HepG2 (cell line): ENCODE measurements around the gene RSAD2. TPM values are rescaled to one million over a fixed set of nuclear protein-coding genes. Genes with fewer than 3 reads are reported as not detected.

Experiments used
- ATAC-seq: fragments of 200-7000 bp; cut with Tn5 transposase; 3 replicates; pipeline ENCODE4 v1.9.1; 2020; ENCODE audit warnings: mild to moderate bottlenecking, moderate library complexity
- BruUV-seq: library from RNA; stranded (reverse); fragments of 400-500 nt; replicated peaks from 2 replicates; lab custom pipeline; 2021; lab: Mats Ljungman, UMichigan
- CTCF ChIA-PET: fragments of 300-600 bp; formaldehyde crosslinking; extraction: SDS; loops from one replicate; lab custom pipeline; 2021; ENCODE audit warnings: low total read pairs, inconsistent platforms, low intra/inter-chr PET ratio; lab: Yijun Ruan, JAX
- POLR2A ChIA-PET: fragments of 350-600 bp; sonication (Branson Sonifier 250); formaldehyde crosslinking; loops from one replicate; lab custom pipeline; 2020; ENCODE audit warnings: antibody characterized with exemption, inconsistent platforms; lab: Yijun Ruan, JAX
- DNase-seq: peaks from one replicate; pipeline ENCODE4 v3.0.0-alpha.2; 2015; ENCODE audit warnings: low spot score
- FAIRE-seq: peaks from 3 replicates; lab custom pipeline; 2011; peaks lifted over from hg19 to GRCh38; lab: Jason Lieb, UNC
- H2AFZ ChIP-seq: one replicate; pipeline ENCODE4 v1.6.1; 2011; ENCODE audit warnings: low read length, inconsistent platforms
- H3K27ac ChIP-seq: fragments of 300-600 bp; 3 replicates; pipeline ENCODE4 v1.8.0; 2011; ENCODE audit warnings: mixed run types, mild to moderate bottlenecking, mixed read lengths, low read length, inconsistent platforms; ENCODE audit not compliant: insufficient read depth; ENCODE audit errors: extremely low read length
- H3K27me3 ChIP-seq, 2 experiments: fragments of 200-600 bp in 1 of 2; 2 replicates in 1 of 2; 3 replicates in 1 of 2; pipeline versions ENCODE4 v1.6.0 to v1.8.0; 2011; ENCODE audit warnings: low read length in 2 of 2, mild to moderate bottlenecking in 2 of 2, moderate library complexity in 2 of 2, inconsistent platforms in 1 of 2; ENCODE audit not compliant: insufficient read depth in 2 of 2, control insufficient read depth in 1 of 2
- H3K36me3 ChIP-seq, 2 experiments: fragments of 200-600 bp in 1 of 2; replicated peaks in 1 of 2; 2 replicates in 1 of 2; 3 replicates in 1 of 2; pipeline versions ENCODE4 v1.5.1 to v1.8.0; 2011; ENCODE audit warnings: low read length in 2 of 2, inconsistent platforms in 1 of 2; ENCODE audit not compliant: insufficient read depth in 2 of 2, control insufficient read depth in 1 of 2
- H3K4me1 ChIP-seq: 2 replicates; pipeline ENCODE4 v1.5.1; 2012; ENCODE audit warnings: low read length, inconsistent platforms; ENCODE audit not compliant: insufficient read depth
- H3K4me2 ChIP-seq: 2 replicates; pipeline ENCODE4 v1.6.0; 2011; ENCODE audit warnings: low read depth, low read length, inconsistent platforms
- H3K4me3 ChIP-seq, 3 experiments: fragments of 200-600 bp in 1 of 3; sonication (generic), shearing (Covaris generic) in 1 of 3; replicated peaks in 1 of 3; 2 replicates each; pipeline ENCODE4 v1.5.1; 2011 to 2016; ENCODE audit warnings: low read length in 3 of 3, inconsistent platforms in 2 of 3, low read depth in 2 of 3, mild to moderate bottlenecking in 2 of 3, control low read depth in 1 of 3, mixed read lengths in 1 of 3; ENCODE audit not compliant: insufficient read depth in 1 of 3
- H3K79me2 ChIP-seq: one replicate; pipeline ENCODE4 v1.6.1; 2011; ENCODE audit warnings: low read length, inconsistent platforms; ENCODE audit not compliant: insufficient read depth
- H3K9ac ChIP-seq: 2 replicates; pipeline ENCODE4 v1.6.0; 2011; ENCODE audit warnings: mild to moderate bottlenecking, low read depth, low read length, inconsistent platforms; ENCODE audit not compliant: insufficient read depth
- H3K9me3 ChIP-seq: 2 replicates; pipeline ENCODE4 v1.5.1; 2012; ENCODE audit warnings: mild to moderate bottlenecking, low read length
- H4K20me1 ChIP-seq: 2 replicates; pipeline ENCODE4 v1.6.0; 2011; ENCODE audit warnings: inconsistent platforms, mild to moderate bottlenecking, low read length, moderate library complexity; ENCODE audit not compliant: insufficient read depth
- ARNT ChIP-seq: fragments of 450-650 bp; IDR thresholded peaks from 2 replicates; pipeline ENCODE4 v1.6.1; 2017
- GABPA ChIP-seq, 2 experiments: IDR thresholded peaks; 2 replicates each; pipeline ENCODE4 v1.6.1; 2011 to 2016; ENCODE audit warnings: low read depth in 2 of 2, low read length in 1 of 2, missing biosample characterization in 1 of 2, missing genetic modification characterization in 1 of 2
- NFKB2 ChIP-seq: sonication (generic); formaldehyde crosslinking; IDR thresholded peaks from 2 replicates; pipeline ENCODE4 v1.4.0; 2020; ENCODE audit warnings: missing genetic modification reagents, borderline replicate concordance
- RFXAP ChIP-seq: sonication (generic); formaldehyde crosslinking; IDR thresholded peaks from 2 replicates; pipeline ENCODE4 v1.4.0; 2020; ENCODE audit warnings: missing genetic modification reagents, borderline replicate concordance
- SMAD3 ChIP-seq: sonication (generic); formaldehyde crosslinking; IDR thresholded peaks from 2 replicates; pipeline ENCODE4 v1.4.0; 2020; ENCODE audit warnings: missing genetic modification reagents
- SNAPC4 ChIP-seq: sonication (generic); formaldehyde crosslinking; IDR thresholded peaks from 2 replicates; pipeline ENCODE4 v1.4.0; 2020; ENCODE audit warnings: mild to moderate bottlenecking, missing genetic modification reagents
- SRSF9 ChIP-seq: fragments of 200-400 bp; formaldehyde crosslinking; IDR thresholded peaks from 2 replicates; pipeline ENCODE4 v1.6.1; 2018; ENCODE audit warnings: borderline replicate concordance, mild to moderate bottlenecking, low read depth, low read length; ENCODE audit not compliant: insufficient read depth, poor library complexity, severe bottlenecking
- ZBTB44 ChIP-seq: sonication (generic); formaldehyde crosslinking; IDR thresholded peaks from 2 replicates; pipeline ENCODE4 v1.4.0; 2020; ENCODE audit warnings: missing genetic modification reagents
- ZMYM4 ChIP-seq: sonication (generic); formaldehyde crosslinking; IDR thresholded peaks from 2 replicates; pipeline ENCODE4 v1.8.1; 2023; ENCODE audit warnings: mild to moderate bottlenecking, missing genetic modification reagents
- ZNF263 ChIP-seq: sonication (generic); formaldehyde crosslinking; IDR thresholded peaks from 2 replicates; pipeline ENCODE4 v1.4.0; 2020; ENCODE audit warnings: missing genetic modification reagents
- ZNF7 ChIP-seq: IDR thresholded peaks from 2 replicates; pipeline ENCODE4 v1.6.1; 2016; ENCODE audit warnings: missing biosample characterization, missing genetic modification reagents
- ZSCAN21 ChIP-seq: sonication (generic); formaldehyde crosslinking; IDR thresholded peaks from 2 replicates; pipeline ENCODE4 v1.8.0; 2022; ENCODE audit warnings: mild to moderate bottlenecking, missing genetic modification reagents, moderate library complexity, borderline replicate concordance
- WGBS: methylation state at CpG from one replicate; pipeline ENCODE4 v1.1.6; 2017; ENCODE audit warnings: low lambda C conversion rate; 5-methylcytosine and 5-hydroxymethylcytosine counted together
- in situ Hi-C: cut with HindIII; loops from 2 replicates; pipeline ENCODE4 v1.10.0; 2017; ENCODE audit warnings: low pct_unique_long_range_greater_than_20kb; ENCODE audit not compliant: extremely low pct_ligation_motif_present
- intact Hi-C: fragments of 100-400 bp; cut with micrococcal nuclease; formaldehyde crosslinking; loops from one replicate; pipeline ENCODE4 v1.10.0; 2022; ENCODE audit not compliant: unreplicated experiment
- polyA plus RNA-seq, 8 experiments: library from polyadenylated mRNA; depleted of rRNA in 3 of 8; stranded (reverse) in 7 of 8; unstranded in 1 of 8; fragments of >200 nt; fragmentation: Illumina TruSeq in 4 of 8; extraction: Trizol in 4 of 8; gene quantifications; 2 replicates each; pipeline versions ENCODE4 v1.2.1 to v1.2.3, GENCODE V29; 2011 to 2016; ENCODE audit warnings: low read depth in 4 of 8, missing spikeins in 1 of 8, mixed read lengths in 1 of 8; ENCODE audit not compliant: insufficient read depth in 1 of 8
- total RNA-seq, 5 experiments: library from RNA; depleted of rRNA; stranded (reverse); fragments of >200 nt; fragmentation: Illumina TruSeq; extraction: Trizol; gene quantifications; 2 replicates each; pipeline ENCODE4 v1.2.3, GENCODE V29; 2016; ENCODE audit warnings: low read depth in 1 of 5

The RSAD2 gene
- total and polyA plus RNA-seq, 2 of the 13 experiments (the other 11 are each of a cell fraction or from before 2014, with no cell fraction given): 0.11 TPM; not detected in 1

- in situ Hi-C loops: no loop called here
- Histone ChIP-seq H3K27me3 (no peaks in the 10 kb centered on the region), H3K4me1 (no peaks in the 10 kb centered on the region)
- 0 out of 2 replicates have a peak, but pooled peaks have one; percentile 40 for TF ChIP-seq ZNF263 (CRISPR knock-in tag)
- TF ChIP-seq SNAPC4 (CRISPR knock-in tag): no peak
- TF ChIP-seq, all 625 proteins: peak for 1
- FAIRE-seq (no peak), DNase-seq (no peak), ATAC-seq (no peak)
- H3K4me2 ChIP-seq: no peak overlapping the region
- 98% methylated on average over 8 of the region's 8 CpGs for WGBS
- H3K9ac ChIP-seq: no peak overlapping the region
- H4K20me1 ChIP-seq: no peaks in the 10 kb centered on the region
- no TSS peak for BruUV-seq
- ChIA-PET POLR2A (no interaction called here), CTCF (no interaction called here)
- no peak overlapping the region for H2AFZ ChIP-seq
- no peak overlapping the region for H3K27ac ChIP-seq
- intact Hi-C loops: no loop called here
- H3K9me3 ChIP-seq: no peaks in the 10 kb centered on the region
- H3K79me2 ChIP-seq: no peaks in the 10 kb centered on the region
- no peak overlapping the region for H3K4me3 ChIP-seq
- H3K36me3 ChIP-seq: peaks cover 6 to 39% of the 10 kb centered on the region in 2 experiments
These were observed 66.4 kb downstream of the RSAD2 start for GRCh38 chr2:6943971-6944370.

- FAIRE-seq (no peak), DNase-seq (no peak), ATAC-seq (no peak)
- Histone ChIP-seq H3K27me3 (no peaks in the 10 kb centered on the region), H3K4me1 (no peaks in the 10 kb centered on the region), H2AFZ (no peak overlapping the region), H3K9me3 (no peaks in the 10 kb centered on the region), H3K79me2 (no peaks in the 10 kb centered on the region), H3K36me3 (peaks cover 6 to 40% of the 10 kb centered on the region in 2 experiments), H3K4me3 (no peak overlapping the region), H4K20me1 (no peaks in the 10 kb centered on the region), H3K4me2 (no peak overlapping the region), H3K27ac (no peak overlapping the region), H3K9ac (no peak overlapping the region)
- POLR2A ChIA-PET: no interaction called here
- no TSS peak for BruUV-seq
- intact Hi-C loops (no loop called here), in situ Hi-C loops (no loop called here)
- 92% methylated on average over 5 of the region's 5 CpGs for WGBS
- CTCF ChIA-PET: no interaction called here
- TF ChIP-seq RFXAP (CRISPR knock-in tag): no peak
- no peak for TF ChIP-seq ZNF7
- no peak for TF ChIP-seq GABPA (IDR thresholded peaks at IDR 0.05; ENCODE audit: low read depth, low read length)
- no peak for TF ChIP-seq GABPA (CRISPR knock-in tag; IDR thresholded peaks at IDR 0.05; ENCODE audit: low read depth)
- TF ChIP-seq ZBTB44 (CRISPR knock-in tag): no peak
- no peak for TF ChIP-seq ZMYM4 (CRISPR knock-in tag)
- no peak for TF ChIP-seq SMAD3 (CRISPR knock-in tag)
- no peak for TF ChIP-seq SRSF9
- no peak for TF ChIP-seq ARNT
- no peak for TF ChIP-seq ZSCAN21 (CRISPR knock-in tag)
- no peak for TF ChIP-seq NFKB2 (CRISPR knock-in tag)
These were observed 67.0 kb downstream of the RSAD2 start for GRCh38 chr2:6944555-6944954.
